Measurements from ENCODE around the gene DAPP1.

GRCh38 chr4:99818661-99819060, 2.0 kb downstream of the DAPP1 start:
- TF ChIP-seq CTCF (IDR thresholded peaks at IDR 0.05) (no peak), POLR2A (IDR thresholded peaks at IDR 0.05) (no peak)
